GM23338 (cell line): ENCODE results near the gene ZNF665.

Experiments
- CREB1 ChIP-seq: fragments of 250-450 bp; sonication (Bioruptor Pico); IDR thresholded peaks from 2 replicates; pipeline ENCODE4 v1.5.0; 2020; ENCODE audit warnings: low read depth, mild to moderate bottlenecking, moderate library complexity
- CTCF ChIP-seq, 2 experiments: fragments of 200-600 bp in 1 of 2; sonication (generic) in 1 of 2; conservative IDR thresholded peaks; 2 replicates each; pipeline versions ENCODE4 v1.5.1 to v1.6.1; 2016 to 2017; ENCODE audit warnings: antibody characterized with exemption in 2 of 2, low read depth in 2 of 2, mild to moderate bottlenecking in 2 of 2, moderate library complexity in 1 of 2
- ETS1 ChIP-seq: IDR thresholded peaks from 2 replicates; pipeline ENCODE4 v1.6.1; 2016; ENCODE audit warnings: antibody characterized with exemption
- EZH2 ChIP-seq: fragments of 200-600 bp; sonication (generic); IDR thresholded peaks from one replicate; pipeline ENCODE4 v1.8.0; 2017; ENCODE audit warnings: antibody characterized with exemption, mild to moderate bottlenecking, low read depth; ENCODE audit not compliant: unreplicated experiment
- EZH2phosphoT487 ChIP-seq: fragments of 200-600 bp; sonication (generic); IDR thresholded peaks from one replicate; pipeline ENCODE4 v1.8.1; 2018; ENCODE audit warnings: antibody characterized with exemption; ENCODE audit not compliant: unreplicated experiment
- JUNB ChIP-seq: IDR thresholded peaks from one replicate; pipeline ENCODE4 v1.6.1; 2016; ENCODE audit warnings: antibody characterized with exemption; ENCODE audit not compliant: unreplicated experiment
- NANOG ChIP-seq: IDR thresholded peaks from 2 replicates; pipeline ENCODE4 v1.6.1; 2016; ENCODE audit warnings: antibody characterized with exemption, borderline replicate concordance
- POLR2AphosphoS5 ChIP-seq: IDR thresholded peaks from 2 replicates; pipeline ENCODE4 v1.6.1; 2016; ENCODE audit warnings: antibody characterized with exemption, low read depth
- REST ChIP-seq: IDR thresholded peaks from one replicate; pipeline ENCODE4 v1.6.1; 2018; ENCODE audit warnings: antibody characterized with exemption; ENCODE audit not compliant: unreplicated experiment
- STAT1 ChIP-seq: IDR thresholded peaks from one replicate; pipeline ENCODE4 v1.6.1; 2016; ENCODE audit warnings: antibody characterized with exemption; ENCODE audit not compliant: unreplicated experiment
- ZNF114 ChIP-seq: fragments of 250-450 bp; sonication (Bioruptor Pico); IDR thresholded peaks from 2 replicates; pipeline ENCODE4 v1.5.0; 2020; ENCODE audit warnings: mild to moderate bottlenecking, moderate library complexity
- ZNF331 ChIP-seq: fragments of 250-450 bp; sonication (Bioruptor Pico); IDR thresholded peaks from 2 replicates; pipeline ENCODE4 v1.5.0; 2020; ENCODE audit warnings: low read depth, mild to moderate bottlenecking, moderate library complexity

- TF ChIP-seq POLR2AphosphoS5 (no peak), EZH2phosphoT487 (no peak), CTCF (conservative IDR thresholded peaks at IDR 0.05; ENCODE audit: low read depth in 2 of 2) (no peak), REST (no peak), EZH2 (no peak), NANOG (no peak), ZNF114 (CRISPR knock-in tag) (no peak), CREB1 (no peak), ETS1 (no peak), STAT1 (no peak), JUNB (no peak), ZNF331 (CRISPR knock-in tag) (no peak)
These were observed 56.7 kb downstream of the ZNF665 start for GRCh38 chr19:53136432-53136831.
